Retina (tissue), 1 donor: ENCODE measurements around the gene SHE.

ENCODE experiments used
- DNase-seq: peaks from one replicate; pipeline ENCODE4 v3.0.0-alpha.2; 2016

Gene SHE

GRCh38 chr1:154443274-154444013 lies 58.8 kb downstream of the SHE start:
- no peak for DNase-seq

GRCh38 chr1:154442006-154442740 lies 60.0 kb downstream of the SHE start:
- no peak for DNase-seq

DNA sequence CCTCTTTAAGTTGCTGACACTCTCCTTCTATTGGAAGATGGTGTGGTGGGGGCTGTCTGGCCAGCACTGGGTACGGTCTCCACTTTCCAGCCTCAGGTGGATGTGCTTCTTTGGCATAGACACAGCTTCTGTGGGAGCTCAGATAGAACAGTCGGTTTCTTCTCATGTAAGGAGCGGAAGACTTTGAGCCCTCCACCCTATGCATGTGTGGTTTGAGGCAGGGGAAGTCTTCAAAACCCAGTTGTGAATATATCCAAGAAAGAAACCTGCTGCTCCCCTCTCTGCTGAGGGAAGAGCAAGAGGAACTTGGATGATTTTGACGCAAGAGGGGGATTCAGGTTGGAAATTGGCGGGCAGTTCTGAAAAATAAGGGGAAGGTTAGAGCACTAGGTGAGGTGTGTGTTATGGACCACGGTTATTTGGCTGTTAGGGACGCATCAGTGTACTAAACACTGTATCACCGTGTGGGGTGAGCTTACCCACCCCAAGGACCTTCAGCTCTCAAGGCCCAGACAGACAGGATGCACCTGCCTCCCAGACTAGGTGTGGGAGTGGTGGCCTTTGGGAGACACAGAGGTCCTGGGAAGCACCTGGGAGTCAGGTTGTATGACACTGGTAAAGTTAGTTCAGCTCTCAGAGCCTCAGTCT lies 60.8 kb downstream of the SHE start:
- DNase-seq = no peak

DNA sequence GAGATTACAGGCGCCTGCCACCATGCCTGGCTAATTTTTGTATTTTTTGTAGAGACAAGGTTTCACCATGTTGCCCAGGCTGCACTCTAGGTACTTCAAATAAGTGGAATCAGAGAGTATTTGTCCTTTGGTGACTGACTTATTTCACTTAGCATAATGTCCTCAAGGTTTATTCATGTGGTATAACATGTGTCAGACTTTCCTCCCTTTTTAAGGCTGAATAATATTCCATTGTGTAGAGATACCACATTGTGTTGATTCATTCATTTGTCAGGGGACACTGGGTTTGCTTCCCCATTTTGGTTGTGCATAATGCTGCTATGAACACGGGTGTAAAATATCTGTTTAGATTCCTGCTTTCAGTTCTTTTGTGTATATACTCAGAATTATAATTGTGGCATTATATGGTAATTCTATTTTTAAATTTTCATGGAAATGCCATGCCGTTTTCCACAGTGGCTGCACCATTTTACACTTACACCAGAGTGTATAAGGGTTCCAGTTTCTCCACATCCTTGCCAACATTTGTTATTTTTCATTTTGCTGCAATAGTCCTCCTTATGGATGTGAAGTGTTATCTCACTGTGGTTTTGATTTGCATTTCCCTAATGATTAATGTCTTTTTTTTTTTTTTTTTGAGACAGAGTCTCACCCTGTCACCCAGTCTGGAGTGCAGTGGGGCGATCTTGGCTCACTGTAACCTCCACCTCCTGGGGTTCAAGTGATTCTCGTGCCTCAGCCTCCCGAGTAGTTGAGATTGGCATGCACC lies 62.0 kb downstream of the SHE start:
- DNase-seq = no peak

DNA sequence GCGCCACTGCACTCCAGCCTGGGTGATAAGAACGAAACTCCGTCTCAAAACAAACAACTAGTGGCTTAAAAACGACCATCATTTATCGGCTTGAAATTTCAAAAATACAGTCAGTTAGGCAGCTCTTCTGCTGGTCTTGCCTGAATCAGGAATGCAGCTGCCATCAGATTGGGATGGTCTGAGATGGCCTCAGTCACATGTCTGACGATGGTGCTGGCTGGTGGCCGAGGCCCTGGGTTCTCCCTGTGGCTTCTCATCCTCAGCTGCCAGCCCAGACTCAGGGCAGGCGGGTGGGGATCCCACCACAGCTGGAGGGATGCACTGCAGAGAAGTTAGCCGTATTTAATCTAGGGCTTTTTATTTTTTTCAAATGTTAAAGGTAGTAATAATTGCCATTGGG lies 65.8 kb downstream of the SHE start:
- DNase-seq = no peak

DNA sequence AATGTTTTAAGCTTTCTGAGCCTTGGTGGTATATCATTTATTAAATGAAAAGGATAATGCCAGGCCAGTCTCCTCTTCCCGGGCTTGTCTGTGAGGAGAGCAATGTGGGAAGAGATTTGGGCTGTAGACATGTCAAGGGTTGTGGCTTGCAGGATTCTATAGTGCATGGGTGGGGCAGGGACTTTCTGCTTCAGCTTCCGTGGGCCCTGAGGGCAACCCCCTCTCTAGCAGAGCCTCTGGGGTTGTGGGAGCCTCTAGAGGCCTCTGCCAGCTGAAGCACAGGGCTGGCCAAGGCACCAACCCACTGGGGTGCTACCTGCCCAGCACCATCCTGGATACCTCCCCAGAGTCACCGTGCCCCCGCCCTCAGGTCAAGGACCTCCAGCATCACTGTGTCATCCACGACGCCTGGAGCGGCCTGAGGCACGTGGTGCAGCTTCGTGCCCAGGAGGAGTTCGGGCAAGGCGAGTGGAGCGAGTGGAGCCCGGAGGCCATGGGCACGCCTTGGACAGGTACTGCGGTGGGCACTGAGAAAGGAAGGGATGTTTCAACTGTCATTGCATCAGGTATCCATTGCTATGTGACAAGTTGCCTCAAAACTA lies 66.5 kb downstream of the SHE start:
- DNase-seq = no peak

DNA sequence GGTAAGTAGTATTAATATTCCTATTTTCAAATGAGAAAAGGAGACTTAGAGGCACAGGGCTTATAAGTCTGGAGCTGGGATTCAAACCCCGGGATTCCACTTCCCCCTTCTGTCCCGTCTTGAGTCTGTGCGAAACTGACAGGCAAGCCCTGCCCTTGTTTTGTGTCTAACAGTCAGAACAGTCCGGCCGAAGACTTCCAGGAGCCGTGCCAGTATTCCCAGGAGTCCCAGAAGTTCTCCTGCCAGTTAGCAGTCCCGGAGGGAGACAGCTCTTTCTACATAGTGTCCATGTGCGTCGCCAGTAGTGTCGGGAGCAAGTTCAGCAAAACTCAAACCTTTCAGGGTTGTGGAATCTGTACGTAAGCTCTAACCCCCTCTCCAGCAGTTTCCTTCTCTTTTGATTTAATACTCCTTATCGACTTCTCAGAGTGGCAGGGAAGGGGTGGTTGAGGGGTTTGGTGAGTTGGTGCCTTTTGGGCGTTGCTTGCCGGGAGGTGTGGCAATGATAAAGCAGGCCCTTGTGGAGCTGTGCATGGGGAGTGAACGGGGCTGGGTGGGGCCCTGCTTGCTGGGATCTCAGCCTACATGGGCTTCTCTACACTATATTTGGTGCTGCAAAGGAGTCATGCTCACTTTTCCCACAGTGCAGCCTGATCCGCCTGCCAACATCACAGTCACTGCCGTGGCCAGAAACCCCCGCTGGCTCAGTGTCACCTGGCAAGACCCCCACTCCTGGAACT lies 67.7 kb downstream of the SHE start:
- no peak for DNase-seq

DNA sequence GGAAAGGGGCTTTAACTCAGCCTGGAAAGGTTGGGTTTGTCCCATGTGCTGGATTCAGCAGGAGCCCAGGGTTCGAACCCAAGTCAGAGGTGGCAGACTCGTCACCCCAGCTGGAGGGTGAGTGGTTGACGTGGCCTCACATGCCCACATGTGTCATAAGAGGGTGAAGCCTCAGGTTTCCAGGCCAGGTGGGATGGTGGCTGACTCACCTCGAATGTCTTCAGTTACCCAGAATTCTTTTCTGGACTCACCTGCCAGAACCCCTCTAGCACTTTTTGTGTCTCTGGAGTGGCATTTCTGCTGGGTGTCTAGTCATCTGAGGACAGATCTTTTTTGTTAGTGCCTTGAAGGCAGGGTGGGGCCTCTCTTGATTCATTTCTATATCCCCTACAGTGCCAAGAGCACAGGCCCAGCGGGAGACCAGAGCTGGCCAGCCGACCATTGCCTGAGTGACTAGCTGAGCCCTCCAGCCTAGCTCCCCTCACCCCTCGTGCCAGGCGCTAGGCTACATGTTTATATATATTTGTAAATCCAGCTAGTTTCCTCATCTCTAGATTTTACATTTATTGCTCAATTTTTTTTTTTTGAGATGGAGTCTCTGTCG lies 68.9 kb downstream of the SHE start:
- DNase-seq = no peak

- no peak for DNase-seq
Observed at GRCh38 chr1:154431586-154432373, 70.4 kb downstream of the SHE start.

DNA sequence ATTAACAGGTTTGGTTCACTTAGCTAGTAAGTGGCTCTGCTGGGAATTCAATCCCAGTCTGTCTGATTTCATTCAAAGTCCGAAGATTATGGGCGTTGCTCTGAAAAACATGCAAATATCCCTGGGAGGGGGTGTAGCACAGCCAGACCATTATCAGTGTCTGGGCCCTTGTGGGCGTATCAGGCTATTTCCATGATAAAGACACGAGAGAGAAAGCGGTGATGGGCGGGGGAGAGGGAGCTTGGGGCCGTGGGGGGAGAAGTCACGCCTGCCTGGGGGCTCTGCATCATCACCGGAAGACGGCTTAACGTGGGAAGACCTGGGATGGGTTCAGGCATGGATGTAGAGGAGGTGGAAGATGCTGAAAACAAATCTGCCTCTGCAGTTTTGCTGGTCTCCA lies 71.3 kb downstream of the SHE start:
- no peak for DNase-seq

DNA sequence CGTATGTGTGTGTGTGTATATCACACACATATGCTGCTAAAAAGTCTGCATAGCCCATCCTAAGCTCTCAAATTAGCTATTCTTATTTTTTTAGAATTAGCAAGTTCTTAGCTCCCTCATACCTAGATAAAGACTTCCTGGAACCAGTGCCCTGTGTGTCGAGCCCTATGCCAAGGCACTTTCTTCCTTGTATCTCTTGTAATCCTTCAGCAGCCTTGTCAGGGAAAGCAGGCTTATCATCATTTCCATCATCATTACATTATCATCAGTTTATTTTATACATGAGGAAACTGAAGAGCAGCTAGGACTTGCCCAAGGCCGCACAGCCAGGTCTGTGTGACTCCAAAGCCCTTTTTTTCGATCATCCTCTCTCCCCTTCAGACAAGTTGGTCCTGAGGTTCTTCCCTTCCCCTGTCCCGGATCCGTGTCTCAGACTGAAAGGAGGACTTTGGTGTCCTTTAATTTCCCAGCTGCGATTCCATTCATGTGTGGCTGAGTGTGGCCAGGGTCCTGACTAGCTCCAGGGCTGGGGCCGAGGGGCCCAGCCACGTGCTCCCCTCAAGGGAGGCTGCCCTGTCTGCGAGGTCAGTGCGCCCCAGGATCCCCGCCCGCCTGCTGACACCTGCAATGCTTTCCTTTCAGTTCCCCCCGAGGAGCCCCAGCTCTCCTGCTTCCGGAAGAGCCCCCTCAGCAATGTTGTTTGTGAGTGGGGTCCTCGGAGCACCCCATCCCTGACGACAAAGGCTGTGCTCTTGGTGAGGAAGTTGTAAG lies 72.2 kb downstream of the SHE start:
- no peak for DNase-seq
